GM19468 (cell line): ENCODE data around the gene ATG5.

Experiments
- ATAC-seq: cut with Tn5 transposase; IDR thresholded peaks from one replicate; pipeline ENCODE4 v1.9.1; 2021; ENCODE audit warnings: mild to moderate bottlenecking, moderate library complexity, moderate number of reproducible peaks; ENCODE audit not compliant: unreplicated experiment; ENCODE audit errors: extremely low read depth

The ATG5 gene

GRCh38 chr6:106325336-106326178 lies at the start of gene ATG5:
Gene ATG5, minus strand, starts transcription at chr6:106325760. Its CDS starts 9,552 bp downstream, at chr6:106316208.
- ATAC-seq, result peak; percentile 84

- no peak for ATAC-seq
These were observed 48.1 kb upstream of the ATG5 start for GRCh38 chr6:106373502-106374239.

- no peak for ATAC-seq
These were observed 47.4 kb upstream of the ATG5 start for GRCh38 chr6:106372838-106373501.

- no peak for ATAC-seq
These were observed 45.1 kb upstream of the ATG5 start for GRCh38 chr6:106370639-106371038.

GRCh38 chr6:106369739-106370138 lies 44.2 kb upstream of the ATG5 start:
- no peak for ATAC-seq

- no peak for ATAC-seq
These were observed 38.0 kb upstream of the ATG5 start for GRCh38 chr6:106363401-106364138.

- no peak for ATAC-seq
These were observed 35.5 kb upstream of the ATG5 start for GRCh38 chr6:106360989-106361430.

DNA sequence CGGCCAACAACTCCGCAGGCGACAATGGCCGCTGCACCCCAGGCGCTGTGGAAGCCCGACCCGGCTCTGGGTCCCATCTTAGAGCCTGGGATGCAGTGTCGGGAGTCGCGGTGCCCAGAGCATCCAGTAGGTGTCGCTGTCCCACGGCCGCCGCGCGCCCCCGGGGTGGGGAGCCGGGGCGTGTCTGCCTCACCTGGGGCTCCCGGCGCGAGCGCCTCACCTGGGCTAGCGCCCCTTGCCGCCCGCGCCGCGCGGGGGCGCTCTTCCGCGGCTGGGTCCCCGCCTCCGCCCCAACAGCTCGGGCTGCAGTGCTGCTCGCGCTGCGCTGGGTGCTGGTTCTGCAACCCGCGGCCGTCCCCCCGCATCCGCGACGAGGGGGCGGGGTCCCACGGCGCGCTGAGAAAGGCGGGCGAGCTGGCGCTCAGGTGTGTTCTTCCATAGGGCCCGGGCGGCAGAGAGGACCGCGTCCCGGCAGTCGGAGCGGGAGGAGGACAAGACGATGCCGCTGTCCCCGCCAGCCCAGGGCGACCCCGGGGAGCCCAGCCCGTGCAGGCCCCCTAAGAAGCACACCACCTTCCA lies 34.9 kb upstream of the ATG5 start, which contains the start of gene CRYBG1:
Gene CRYBG1, plus strand, starts transcription at position 308 of the 579 bp plus-strand sequence. Its CDS starts 192 bp downstream, at position 500.
- ATAC-seq, result no peak

DNA sequence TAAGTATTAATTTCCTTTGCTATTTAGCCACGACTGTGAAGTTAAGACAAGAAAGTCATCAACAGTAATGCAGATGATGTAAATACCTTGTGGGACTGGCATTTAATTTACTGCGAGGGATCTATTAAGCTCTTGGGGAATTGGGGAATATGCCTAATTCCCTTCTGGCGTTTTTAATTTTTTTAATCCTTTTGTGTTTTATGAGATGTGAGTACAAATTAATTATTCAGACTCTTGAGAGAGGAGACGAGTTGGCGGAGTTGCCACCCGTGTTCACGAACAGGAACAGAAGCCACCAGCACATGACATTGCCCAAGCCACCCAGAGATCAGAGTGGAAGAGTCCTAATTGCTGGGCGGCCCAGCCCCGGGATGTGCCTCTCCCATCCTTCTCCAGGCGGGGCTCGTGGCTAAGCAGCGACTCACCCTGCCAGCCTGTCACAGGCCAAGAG lies 34.4 kb upstream of the ATG5 start:
- ATAC-seq, result no peak

DNA sequence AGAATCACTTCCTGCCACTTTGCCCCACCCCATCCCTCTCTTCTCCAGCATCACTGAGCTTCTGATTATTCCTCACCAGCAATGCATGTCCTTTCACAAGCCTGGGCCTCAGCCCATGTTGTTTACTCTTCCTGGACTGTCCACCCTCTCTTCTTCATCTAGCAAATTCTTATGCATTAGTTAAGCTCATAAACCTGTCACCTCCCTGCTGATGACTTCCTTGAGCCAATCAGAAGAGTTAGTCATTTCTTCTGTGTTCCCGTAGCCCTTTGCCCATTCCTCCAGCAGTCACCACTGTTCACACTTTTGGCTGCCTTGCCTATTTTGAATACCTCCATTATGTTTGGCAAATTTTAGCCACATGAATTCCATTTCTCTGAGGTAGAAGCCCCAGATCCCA lies 30.8 kb upstream of the ATG5 start:
- ATAC-seq, result no peak

GRCh38 chr6:106347219-106347618 lies 21.7 kb upstream of the ATG5 start:
- ATAC-seq, result no peak

GRCh38 chr6:106339334-106340029 lies 13.9 kb upstream of the ATG5 start:
- no peak for ATAC-seq

DNA sequence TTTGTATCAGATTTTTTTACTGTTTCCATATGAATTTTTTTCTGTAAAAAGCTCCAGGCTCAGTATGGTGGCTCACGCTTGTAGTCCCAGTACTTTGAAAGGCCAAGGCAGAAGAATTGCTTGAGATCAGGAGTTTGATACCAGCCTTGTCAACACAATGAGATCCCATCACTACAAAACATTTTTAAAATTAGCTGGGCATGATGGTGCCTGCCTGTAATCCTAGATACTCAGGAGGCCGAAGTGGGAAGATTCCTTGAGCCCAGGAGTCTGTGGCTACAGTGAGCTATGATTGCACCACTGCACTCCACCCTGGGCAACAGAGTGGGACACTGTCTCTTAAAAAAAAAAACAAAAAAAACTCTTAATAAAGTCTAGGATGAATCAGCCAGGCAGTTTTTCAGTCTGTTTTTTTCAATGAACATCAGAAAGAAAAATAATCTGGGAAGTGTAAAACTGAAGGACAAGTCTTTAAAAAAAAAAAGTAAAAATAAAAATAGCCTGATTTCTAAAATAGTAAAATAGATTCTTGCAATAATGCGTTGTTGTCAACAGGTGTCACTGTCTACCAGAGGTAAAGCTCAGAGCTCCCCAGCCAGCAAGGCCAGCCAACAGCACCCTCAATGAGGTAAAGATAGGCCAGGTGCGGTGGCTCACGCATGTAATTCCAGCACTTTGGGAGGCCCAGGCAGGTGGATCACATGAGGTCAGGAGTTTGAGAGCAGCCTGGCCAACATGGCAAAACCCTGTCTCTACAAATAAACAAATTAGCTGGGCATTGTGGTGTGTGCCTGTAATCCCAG lies 9.3 kb upstream of the ATG5 start:
- ATAC-seq, result no peak

DNA sequence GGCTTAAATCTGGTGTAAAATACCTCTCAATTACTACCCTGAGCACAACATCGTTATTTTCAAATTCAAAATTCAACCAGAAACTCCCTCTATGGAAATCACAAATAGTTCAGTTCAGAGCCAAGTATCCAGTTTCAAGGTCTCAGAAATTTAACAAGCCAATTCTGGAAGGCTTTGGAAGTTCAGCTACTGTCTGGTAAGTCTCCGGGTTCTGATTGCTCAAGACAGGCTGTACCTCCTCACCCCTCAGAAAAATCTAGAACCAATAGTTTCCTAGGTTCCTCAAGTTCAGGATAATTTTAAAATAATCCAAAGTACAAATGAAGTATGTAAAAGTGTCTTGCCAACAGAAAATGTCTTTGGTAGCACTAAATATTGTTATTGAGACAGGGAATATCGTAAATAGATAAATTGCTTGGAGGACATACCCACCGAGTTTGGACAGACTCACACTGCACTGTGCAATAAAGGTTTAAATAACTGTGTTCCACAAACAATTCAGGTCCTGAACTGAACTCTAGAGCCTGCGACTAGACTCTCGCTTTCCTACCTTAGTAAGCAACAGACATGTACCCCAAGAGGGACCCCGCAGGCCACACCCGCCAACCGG lies 729 bp downstream of the ATG5 start:
- no peak for ATAC-seq

GRCh38 chr6:106321940-106322339 lies 3.6 kb downstream of the ATG5 start:
- ATAC-seq, result no peak

- ATAC-seq, result no peak
These were observed 6.7 kb downstream of the ATG5 start for GRCh38 chr6:106318851-106319250.

GRCh38 chr6:106318061-106318460 lies 7.5 kb downstream of the ATG5 start:
- no peak for ATAC-seq

- no peak for ATAC-seq
These were observed 9.2 kb downstream of the ATG5 start for GRCh38 chr6:106316375-106316766.
